Fibroblast of skin of left biceps (primary cell): ENCODE data around the gene MPO.

ENCODE experiments used
- DNase-seq, 2 experiments: peaks; one replicate each; pipeline ENCODE4 v3.0.0-alpha.2; 2013; ENCODE audit warnings: low read depth in 2 of 2

MPO gene

DNA sequence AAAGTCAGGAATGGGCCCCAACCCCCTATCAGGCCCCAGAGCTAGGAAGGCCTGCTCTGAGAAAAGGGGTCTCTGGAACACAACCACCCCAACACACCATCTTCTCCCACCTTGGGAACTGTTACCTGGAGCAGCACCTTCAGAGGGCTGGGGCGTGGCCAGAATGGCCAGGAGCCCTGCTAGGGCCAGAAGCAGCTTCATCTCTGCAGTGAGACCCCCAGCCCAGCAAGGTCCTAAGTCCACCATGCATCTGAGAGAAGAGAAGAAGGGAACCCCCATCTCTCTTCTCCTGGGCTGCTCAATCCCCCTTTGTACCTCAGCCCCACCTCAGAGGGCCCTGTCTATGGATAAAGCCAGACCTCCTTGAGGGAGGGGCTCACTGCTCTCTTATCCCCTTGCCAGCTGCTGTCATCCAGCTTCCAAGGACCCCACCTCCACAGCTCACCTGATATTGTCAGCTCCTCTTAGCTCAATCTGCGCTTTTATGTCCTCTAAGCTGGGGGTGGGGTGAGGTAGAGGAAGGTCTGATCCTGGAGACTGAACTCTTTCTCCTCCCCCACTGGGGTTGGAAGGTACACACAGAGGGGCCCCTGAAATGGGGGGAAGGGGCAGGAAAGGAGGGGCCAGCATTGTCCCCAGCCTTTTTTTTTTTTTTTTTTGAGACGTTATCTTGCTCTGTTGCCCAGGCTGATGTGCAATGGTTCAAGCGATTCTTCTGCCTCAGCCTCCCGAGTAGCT is at the start of gene MPO:
MPO (minus strand) TSS at position 456 of the 738 bp plus-strand sequence; CDS start at position 279, 177 bp downstream.
- DNase-seq: no peak

DNA sequence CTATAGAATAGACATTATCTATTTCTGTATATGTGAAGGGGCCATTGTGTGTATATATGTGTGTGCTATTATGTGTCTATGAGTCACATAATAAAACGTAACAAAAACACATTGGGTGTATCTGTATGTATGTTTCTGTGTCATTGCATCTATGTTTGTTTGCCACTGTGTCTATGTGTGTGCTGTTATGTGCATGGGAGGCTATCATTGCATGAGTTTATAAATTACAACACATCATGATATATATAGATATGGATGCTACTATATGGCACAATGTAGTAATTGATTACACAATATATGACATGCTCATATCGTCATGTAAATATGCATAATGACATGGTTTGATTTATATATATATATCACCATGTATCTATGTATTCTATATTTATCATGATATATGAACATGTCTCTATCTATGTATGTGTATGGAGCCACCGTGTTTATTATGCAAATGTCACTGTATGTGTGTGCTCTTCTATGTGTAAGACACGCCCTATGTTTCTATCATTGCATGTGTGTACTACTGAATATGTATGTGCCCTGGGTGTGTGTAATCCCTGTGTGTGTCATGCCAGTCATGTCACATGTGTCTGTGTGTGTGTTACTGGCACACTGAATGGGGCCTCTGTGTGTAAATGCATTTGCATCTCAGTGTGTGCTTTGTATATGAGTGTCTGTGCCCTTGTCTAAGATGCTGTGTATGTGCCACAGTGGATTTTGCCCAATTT is 49.2 kb upstream of the MPO start:
- DNase-seq: no peak

GRCh38 chr17:58329035-58329809 is 48.5 kb upstream of the MPO start:
- DNase-seq: no peak

- DNase-seq: no peak
Observed at GRCh38 chr17:58328195-58329034, 47.7 kb upstream of the MPO start, which contains the start of gene TSPOAP1. TSPOAP1 (minus strand) TSS chr17:58328795; CDS start chr17:58327920, 875 bp downstream.

DNA sequence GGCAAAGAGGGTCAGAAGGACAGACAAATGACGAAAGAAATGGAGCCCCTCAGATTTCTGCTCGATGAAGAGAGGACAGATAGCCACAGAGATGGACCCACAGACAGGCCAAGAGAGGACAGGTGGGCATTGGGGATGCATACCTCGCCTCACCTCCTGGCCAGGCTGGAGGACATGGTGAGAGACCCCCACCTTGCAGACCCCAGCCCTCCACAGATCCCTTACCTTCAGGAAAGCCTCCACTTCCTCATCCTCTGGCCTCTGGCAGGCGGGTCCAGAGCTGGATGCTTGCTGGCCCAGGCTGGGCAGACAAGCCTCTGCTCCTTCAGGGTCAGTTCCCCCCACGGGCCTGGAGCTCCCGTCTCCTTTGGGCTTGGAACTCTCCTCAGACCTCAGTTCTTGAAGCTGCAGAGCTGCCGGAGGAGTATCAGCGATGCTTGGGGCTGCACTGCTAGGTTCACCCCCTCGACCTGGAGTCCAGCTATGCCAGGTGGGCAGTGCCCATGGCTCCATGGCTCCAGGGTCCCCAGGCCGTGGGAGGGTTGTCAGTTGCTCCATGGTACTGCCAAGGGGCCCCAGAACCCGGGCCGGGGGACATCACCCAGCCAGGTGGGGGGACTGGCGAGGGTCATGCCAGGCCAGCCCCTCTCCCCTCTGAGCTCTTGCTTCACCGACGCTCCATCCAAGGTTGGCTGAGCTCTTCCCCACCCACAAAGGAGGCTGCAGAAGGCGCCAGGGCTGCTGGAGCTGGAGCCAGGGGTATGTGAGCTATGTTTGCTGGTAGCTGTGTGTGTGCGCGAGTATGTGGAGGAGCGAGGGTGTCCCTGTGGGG is 46.8 kb upstream of the MPO start:
- DNase-seq: no peak

DNA sequence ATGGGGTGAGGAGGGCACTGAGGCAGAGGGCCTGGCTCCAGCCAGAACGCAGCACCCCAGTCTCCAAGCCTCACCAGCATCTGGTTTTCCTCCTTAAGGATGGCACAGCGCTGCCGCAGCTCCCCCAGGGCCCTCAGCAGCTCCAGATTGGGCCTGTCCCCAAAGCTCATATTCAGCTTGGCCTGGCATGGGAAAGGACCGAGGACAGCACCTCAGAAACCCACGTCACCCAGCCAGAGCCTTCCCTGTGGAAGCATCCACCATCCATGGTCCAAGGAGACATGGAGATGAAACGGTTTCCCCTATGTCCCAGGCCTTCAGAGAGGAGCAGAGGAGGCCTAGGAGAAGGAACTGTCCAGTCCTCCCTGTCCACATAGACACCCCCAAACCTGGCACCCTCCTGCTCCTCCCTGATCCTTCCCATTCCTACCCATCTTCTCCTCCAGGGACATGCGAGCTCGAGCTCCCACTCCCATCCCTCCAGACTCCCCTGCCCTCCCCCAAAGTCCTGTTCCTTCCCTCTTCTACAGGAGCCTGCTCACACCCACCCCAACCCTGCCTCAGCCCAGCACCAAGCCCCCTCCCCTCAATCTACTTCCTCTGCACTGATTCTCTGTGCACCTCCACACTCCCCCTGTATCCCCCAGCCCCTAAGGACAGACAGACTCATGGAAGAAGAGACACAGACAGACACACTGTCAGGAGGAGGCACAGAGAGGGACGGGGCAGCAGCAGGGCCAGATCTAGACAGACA is 46.1 kb upstream of the MPO start:
- no peak for DNase-seq

- no peak for DNase-seq
Observed at GRCh38 chr17:58325976-58326468, 45.3 kb upstream of the MPO start.

DNA sequence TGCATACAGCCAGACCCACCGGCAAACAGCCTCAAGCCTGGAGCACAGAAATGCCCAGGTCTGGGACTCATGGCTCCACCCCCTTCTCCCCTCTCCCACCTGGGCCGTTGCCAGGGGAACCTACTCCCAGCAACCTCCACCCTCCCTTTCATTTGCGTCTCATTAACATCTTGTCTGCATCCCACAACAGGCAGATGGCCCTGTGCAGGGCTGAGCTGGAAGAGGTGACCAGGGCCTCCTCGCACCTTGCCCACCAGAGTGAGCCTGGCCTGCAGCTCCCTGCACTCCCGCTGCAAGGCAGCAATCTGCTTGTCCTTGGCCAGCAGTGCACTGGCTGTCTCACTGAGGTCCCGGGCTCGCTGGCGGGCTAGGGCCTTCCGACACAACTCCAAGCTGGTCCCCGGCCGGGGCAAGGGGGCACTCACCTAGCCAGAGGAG is 44.6 kb upstream of the MPO start:
- no peak for DNase-seq

DNA sequence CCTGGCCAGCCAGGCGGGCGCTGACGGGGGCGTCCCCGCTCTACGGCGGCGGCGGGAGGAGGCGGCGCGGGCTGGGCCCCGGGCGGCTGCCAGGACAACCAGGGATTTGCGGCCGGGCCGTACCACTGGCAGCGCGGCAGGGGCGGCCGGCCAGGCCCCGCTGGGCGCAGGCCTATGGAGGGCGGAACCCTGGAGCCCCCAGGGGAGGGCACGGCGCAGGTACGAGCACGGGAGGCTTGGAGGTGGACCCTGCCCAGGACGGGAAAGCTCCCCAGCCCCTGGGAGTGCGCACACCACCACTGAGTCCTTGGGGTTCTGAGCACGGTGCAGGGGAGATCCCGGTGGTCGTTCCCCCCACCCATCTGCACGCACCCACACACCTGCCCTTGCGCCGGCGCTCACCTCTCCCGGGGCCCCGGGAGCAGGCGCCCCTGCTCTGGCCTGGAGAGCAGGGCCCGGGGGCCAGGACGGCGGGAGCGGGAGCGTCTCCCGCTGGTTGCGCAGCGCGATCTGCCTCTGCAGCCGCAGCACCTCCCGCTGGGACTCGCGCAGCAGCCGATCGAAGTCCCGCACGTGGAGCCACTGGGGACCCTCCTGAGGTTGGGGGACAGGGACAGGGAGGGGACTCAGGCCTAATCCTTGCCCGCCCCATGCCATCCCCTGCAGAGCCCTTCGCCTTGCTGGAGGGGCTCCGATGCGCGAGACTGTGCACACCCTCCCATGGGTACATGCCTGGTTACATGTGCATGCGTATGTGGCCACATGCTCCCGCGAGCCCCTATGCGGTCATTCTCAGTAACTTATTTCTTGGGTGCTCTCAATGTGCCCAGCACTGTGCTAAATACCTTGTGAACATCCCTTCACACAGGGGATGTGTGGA is 43.9 kb upstream of the MPO start:
- no peak for DNase-seq

- no peak for DNase-seq
Observed at GRCh38 chr17:58324056-58324408, 43.3 kb upstream of the MPO start.

- DNase-seq: no peak
Observed at GRCh38 chr17:58323366-58324055, 42.8 kb upstream of the MPO start.

GRCh38 chr17:58322581-58323185 is 41.9 kb upstream of the MPO start:
- DNase-seq: no peak

DNA sequence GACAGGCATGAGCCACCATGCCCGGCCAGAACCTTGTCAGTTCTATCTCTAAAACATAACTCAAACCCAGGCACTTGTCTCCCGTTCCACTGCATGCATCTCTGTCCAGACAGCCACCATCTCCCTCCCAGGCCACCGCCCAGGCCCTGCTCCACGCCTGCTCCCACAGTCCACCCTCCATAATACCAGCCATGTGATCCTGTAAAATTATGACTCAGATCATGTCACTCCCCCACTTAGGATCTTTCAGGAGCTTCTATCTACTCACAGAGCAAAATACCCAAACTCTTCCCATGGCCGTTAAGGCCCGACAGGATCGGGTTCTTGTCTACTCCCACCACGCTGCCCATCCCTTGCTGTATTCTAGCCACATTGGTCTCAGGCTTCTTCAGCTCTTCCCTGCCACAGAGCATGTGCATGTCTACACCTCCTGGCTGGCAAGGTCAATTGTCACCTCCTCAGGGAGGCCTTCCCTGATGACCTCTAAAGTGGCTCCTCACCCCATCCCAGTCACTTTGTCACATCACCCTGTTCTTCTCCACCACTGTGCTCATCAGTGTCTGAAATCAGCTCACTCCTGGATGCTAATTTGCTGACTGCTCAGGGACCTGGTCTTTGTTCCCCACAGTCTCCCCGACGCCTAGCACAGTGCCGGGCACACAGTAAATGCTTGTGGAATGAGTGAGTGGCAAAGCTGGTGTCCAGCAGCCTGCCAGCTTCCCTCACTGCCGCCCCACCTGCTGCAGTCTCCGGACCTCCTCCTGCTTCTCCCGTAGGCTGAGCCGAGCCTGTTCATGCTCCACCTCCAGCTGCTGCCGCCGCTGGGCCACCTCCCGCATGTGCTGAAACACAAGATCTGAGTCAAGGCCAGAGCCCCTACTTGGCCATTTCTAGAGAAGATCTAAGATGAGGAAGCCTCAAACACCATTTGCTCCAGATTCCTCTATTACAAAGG is 41.1 kb upstream of the MPO start:
- no peak for DNase-seq

DNA sequence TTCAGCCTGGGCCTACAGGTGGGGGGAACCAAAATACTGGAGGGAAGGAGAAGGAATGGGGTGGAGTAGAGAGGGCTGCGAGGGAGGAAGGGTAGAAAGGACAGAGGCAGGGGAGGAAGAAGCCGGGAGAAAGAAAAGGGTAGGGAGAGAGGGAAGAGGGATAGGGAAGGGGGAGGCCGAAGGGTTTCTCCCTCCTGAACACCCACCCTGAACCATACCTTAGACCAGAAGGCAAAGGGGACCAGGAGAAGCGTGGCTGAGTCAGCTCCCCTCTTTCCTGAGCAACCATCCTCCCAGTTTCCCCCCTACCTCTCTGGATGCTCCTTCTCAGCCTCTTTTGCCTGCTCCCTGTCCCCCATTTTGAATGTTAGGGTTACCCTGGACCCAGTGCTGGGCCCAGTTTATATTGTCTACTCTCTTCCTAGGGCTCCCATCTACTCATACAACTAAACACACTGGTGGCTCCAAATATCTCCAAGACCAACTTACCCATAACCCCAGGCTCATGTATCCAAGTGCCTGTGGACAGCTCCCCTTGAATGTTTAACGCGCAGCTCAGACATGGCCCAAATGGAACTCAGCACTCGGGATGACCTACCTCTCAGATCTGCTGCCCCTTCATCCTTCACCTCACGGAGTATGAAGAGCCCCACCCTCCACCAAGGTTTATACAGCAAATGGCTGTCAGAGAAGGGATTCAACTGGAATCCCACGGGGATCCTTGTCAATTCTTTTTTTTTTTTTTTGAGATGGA is 40.0 kb upstream of the MPO start:
- no peak for DNase-seq

DNA sequence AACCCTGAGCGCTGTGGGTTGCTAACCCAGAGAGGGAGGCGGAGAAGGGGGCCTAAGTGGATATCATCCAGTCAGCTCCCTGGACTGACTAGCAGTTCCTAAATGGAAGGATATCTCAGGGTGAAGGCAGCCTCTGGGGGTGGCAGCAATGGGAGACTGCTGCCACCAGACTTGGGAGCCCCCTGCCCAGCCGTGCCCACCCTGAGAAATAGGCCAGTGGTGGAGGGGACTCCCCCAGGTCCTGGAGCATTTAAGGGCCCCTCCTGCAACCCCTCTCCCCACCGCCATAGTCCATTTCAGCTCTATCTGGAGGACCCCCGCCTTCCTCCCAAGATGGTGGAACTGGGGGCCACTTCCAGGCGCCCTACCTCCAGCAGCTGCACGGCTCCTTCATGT is 39.4 kb upstream of the MPO start:
- DNase-seq: no peak
